ENCODE measurements around the gene MANSC1. TPM values are rescaled to one million over a fixed set of nuclear protein-coding genes. Genes with fewer than 3 reads are reported as not detected.

MANSC1 gene
- total and polyA plus RNA-seq, 2 donors (not counting 3 experiments of a cell fraction or from before 2014, with no cell fraction given), result 37.0 to 65.0 TPM

GRCh38 chr12:12380949-12381593 is 31.0 kb upstream of the MANSC1 start:
- no peak overlapping the region for H3K9ac ChIP-seq (replicated peaks; ENCODE audit: extremely low read depth, insufficient read depth, low read length)
- DNase-seq (ENCODE audit: low read depth, low spot score), result no peak
- intact Hi-C loops (cut with micrococcal nuclease) (no loop called here), dilution Hi-C loops (cut with MboI; ENCODE audit: extremely low pct_ligation_motif_present, low sequenced_read_pairs) (no loop called here)
- no peak overlapping the region for H3K4me3 ChIP-seq (replicated peaks in 1 of 3; ENCODE audit: insufficient read depth in 1 of 3, low read depth in 1 of 3, low read length in 3 of 3)
- no peaks in the 10 kb centered on the region for H3K36me3 ChIP-seq (ENCODE audit: control insufficient read depth in 2 of 2, extremely low read depth in 1 of 2, insufficient read depth in 2 of 2, low read length in 2 of 2)
- BruUV-seq (replicated peaks), result no TSS peak
- CTCF ChIA-PET, result interaction anchor here (6.5 kb wide), 1 partner anchor 182 kb away, joined by 71 read pairs; the partner anchor contains the start of gene DUSP16
- FAIRE-seq, result no peak
- no peak overlapping the region for H3K27ac ChIP-seq (ENCODE audit: insufficient read depth, low read depth, low read length)
- H3K4me1 ChIP-seq (ENCODE audit: control insufficient read depth, extremely low read depth, insufficient read depth, low read length), result no peaks in the 10 kb centered on the region
- TF ChIP-seq JUN (IDR thresholded peaks at IDR 0.05; ENCODE audit: borderline replicate concordance, insufficient read depth, insufficient read length, low read depth) (no peak), MYC (IDR thresholded peaks at IDR 0.05; ENCODE audit: low read depth, low read length) (no peak), GATA2 (IDR thresholded peaks at IDR 0.05; ENCODE audit: insufficient read depth, insufficient read length, low read depth, low read length) (no peak), CTCF (IDR thresholded peaks at IDR 0.05; ENCODE audit: extremely low read depth in 1 of 2, insufficient read depth in 1 of 2, low read depth in 1 of 2, low read length in 2 of 2) (no peak), EZH2 (IDR thresholded peaks at IDR 0.05; ENCODE audit: borderline replicate concordance, low read depth, low read length, severe bottlenecking) (no peak), POLR2A (IDR thresholded peaks at IDR 0.05; ENCODE audit: low read depth, low read length) (no peak), POLR2AphosphoS5 (IDR thresholded peaks at IDR 0.05; ENCODE audit: insufficient read depth, low read depth, low read length) (no peak)
- TF ChIP-seq, protein P1, sequence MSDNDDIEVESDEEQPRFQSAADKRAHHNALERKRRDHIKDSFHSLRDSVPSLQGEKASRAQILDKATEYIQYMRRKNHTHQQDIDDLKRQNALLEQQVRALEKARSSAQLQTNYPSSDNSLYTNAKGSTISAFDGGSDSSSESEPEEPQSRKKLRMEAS (IDR thresholded peaks at IDR 0.05; ENCODE audit: insufficient read depth, insufficient read length), result no peak
- H2AFZ ChIP-seq (ENCODE audit: low read depth, low read length), result no peak overlapping the region
- POLR2A ChIA-PET, result no interaction called here
- no peaks in the 10 kb centered on the region for H3K27me3 ChIP-seq (ENCODE audit: control insufficient read depth in 2 of 2, insufficient read depth in 2 of 2, low read length in 2 of 2)
- H3K9me3 ChIP-seq (replicated peaks; ENCODE audit: control insufficient read depth, insufficient read depth, low read length), result no peaks in the 10 kb centered on the region
- no peaks in the 10 kb centered on the region for H3K9me1 ChIP-seq (replicated peaks; ENCODE audit: control insufficient read depth, extremely low read depth, insufficient read depth, low read length)
- no peaks in the 10 kb centered on the region for H3K79me2 ChIP-seq (ENCODE audit: control insufficient read depth, insufficient read depth, low read length)
- H3K4me2 ChIP-seq (ENCODE audit: insufficient read depth, low read length), result no peak overlapping the region
- no peaks in the 10 kb centered on the region for H4K20me1 ChIP-seq (replicated peaks; ENCODE audit: control insufficient read depth, extremely low read depth, insufficient read depth, low read length)

All from endothelial cell of umbilical vein (primary cell).